B cell (primary cell): ENCODE measurements around the gene TCF7L2.

Experiments used
- CTCF ChIP-seq: fragments of 200-600 bp; IDR thresholded peaks from one replicate; pipeline ENCODE4 v1.8.0; 2022; ENCODE audit warnings: antibody characterized with exemption, mild to moderate bottlenecking
- EZH2 ChIP-seq: IDR thresholded peaks from 2 replicates; pipeline ENCODE4 v1.6.1; 2012; ENCODE audit warnings: borderline replicate concordance, low read depth, mild to moderate bottlenecking, moderate library complexity, low read length; ENCODE audit not compliant: insufficient read depth, poor library complexity, severe bottlenecking

- no peak for TF ChIP-seq CTCF
- no peak for TF ChIP-seq EZH2
Measured at GRCh38 chr10:113047151-113047550, 97.1 kb downstream of the TCF7L2 start.
